Astrocyte (in vitro differentiated cells and primary cell): ENCODE measurements around the gene ZNF316. TPM values are rescaled to one million over a fixed set of nuclear protein-coding genes. Genes with fewer than 3 reads are reported as not detected.

Source experiments
- DNase-seq: peaks from one replicate; pipeline ENCODE4 v3.0.0-alpha.2; 2010; ENCODE audit warnings: low read depth
- FAIRE-seq: peaks from 2 replicates; lab custom pipeline; 2011; peaks lifted over from hg19 to GRCh38; lab: Jason Lieb, UNC
- H2AFZ ChIP-seq: 2 replicates; pipeline ENCODE4 v1.6.0; 2012; ENCODE audit warnings: low read depth, low read length, inconsistent platforms
- H3K27ac ChIP-seq: 2 replicates; pipeline ENCODE4 v1.5.1; 2011; ENCODE audit warnings: low read depth, low read length, inconsistent platforms
- H3K27me3 ChIP-seq: 2 replicates; pipeline ENCODE4 v1.6.0; 2011; ENCODE audit warnings: low read length, inconsistent platforms; ENCODE audit not compliant: insufficient read depth
- H3K36me3 ChIP-seq: 2 replicates; pipeline ENCODE4 v1.5.1; 2011; ENCODE audit warnings: low read length, inconsistent platforms; ENCODE audit not compliant: insufficient read depth
- H3K4me1 ChIP-seq: 2 replicates; pipeline ENCODE4 v1.5.1; 2011; ENCODE audit warnings: low read length, inconsistent platforms; ENCODE audit not compliant: insufficient read depth
- H3K4me2 ChIP-seq: 2 replicates; pipeline ENCODE4 v1.6.0; 2012; ENCODE audit warnings: low read length, inconsistent platforms
- H3K4me3 ChIP-seq: 2 replicates; pipeline ENCODE4 v1.5.1; 2011; ENCODE audit warnings: low read depth, mild to moderate bottlenecking, low read length, inconsistent platforms; ENCODE audit not compliant: insufficient read depth
- H3K79me2 ChIP-seq: 2 replicates; pipeline ENCODE4 v1.6.0; 2012; ENCODE audit warnings: mild to moderate bottlenecking, low read length, inconsistent platforms; ENCODE audit not compliant: insufficient read depth
- H3K9ac ChIP-seq: 2 replicates; pipeline ENCODE4 v1.6.0; 2012; ENCODE audit warnings: mild to moderate bottlenecking, low read length, inconsistent platforms
- H3K9me3 ChIP-seq: 2 replicates; pipeline ENCODE4 v1.5.1; 2012; ENCODE audit warnings: low read depth, mild to moderate bottlenecking, low read length, inconsistent platforms; ENCODE audit not compliant: insufficient read depth
- H4K20me1 ChIP-seq: 2 replicates; pipeline ENCODE4 v1.6.0; 2012; ENCODE audit warnings: low read length, inconsistent platforms; ENCODE audit not compliant: insufficient read depth
- H3K27ac Mint-ChIP-seq: one replicate; pipeline ENCODE4 v1.8.0; 2021; ENCODE audit warnings: mild to moderate bottlenecking, mixed read lengths; ENCODE audit not compliant: unreplicated experiment
- H3K27me3 Mint-ChIP-seq: one replicate; pipeline ENCODE4 v1.8.0; 2021; ENCODE audit warnings: low read depth, mixed read lengths; ENCODE audit not compliant: unreplicated experiment
- H3K36me3 Mint-ChIP-seq: one replicate; pipeline ENCODE4 v1.8.0; 2021; ENCODE audit warnings: low read depth, mixed read lengths; ENCODE audit not compliant: unreplicated experiment
- H3K4me1 Mint-ChIP-seq: one replicate; pipeline ENCODE4 v1.8.0; 2021; ENCODE audit warnings: low read depth, mixed read lengths; ENCODE audit not compliant: unreplicated experiment
- H3K4me3 Mint-ChIP-seq: one replicate; pipeline ENCODE4 v1.8.0; 2021; ENCODE audit warnings: mild to moderate bottlenecking, moderate library complexity, mixed read lengths; ENCODE audit not compliant: unreplicated experiment
- H3K9me3 Mint-ChIP-seq: one replicate; pipeline ENCODE4 v1.8.0; 2021; ENCODE audit warnings: mild to moderate bottlenecking, mixed read lengths; ENCODE audit not compliant: unreplicated experiment
- EZH2 ChIP-seq: IDR thresholded peaks from 2 replicates; pipeline ENCODE4 v1.6.1; 2012; ENCODE audit warnings: mild to moderate bottlenecking, low read length, inconsistent platforms; ENCODE audit not compliant: insufficient read depth
- total RNA-seq: library from RNA; stranded (reverse); gene quantifications from 2 replicates; pipeline ENCODE4 v1.2.1, GENCODE V29; 2021
- TF ChIP-seq, protein P1 (sequence below): IDR thresholded peaks from 2 replicates; pipeline ENCODE4 v1.5.1; 2011; ENCODE audit warnings: low read depth, mild to moderate bottlenecking, inconsistent platforms, low read length, moderate library complexity; ENCODE audit not compliant: insufficient read depth

Gene ZNF316
- total RNA-seq, 1 donor from 2014 or later = 22.8 TPM

DNA sequence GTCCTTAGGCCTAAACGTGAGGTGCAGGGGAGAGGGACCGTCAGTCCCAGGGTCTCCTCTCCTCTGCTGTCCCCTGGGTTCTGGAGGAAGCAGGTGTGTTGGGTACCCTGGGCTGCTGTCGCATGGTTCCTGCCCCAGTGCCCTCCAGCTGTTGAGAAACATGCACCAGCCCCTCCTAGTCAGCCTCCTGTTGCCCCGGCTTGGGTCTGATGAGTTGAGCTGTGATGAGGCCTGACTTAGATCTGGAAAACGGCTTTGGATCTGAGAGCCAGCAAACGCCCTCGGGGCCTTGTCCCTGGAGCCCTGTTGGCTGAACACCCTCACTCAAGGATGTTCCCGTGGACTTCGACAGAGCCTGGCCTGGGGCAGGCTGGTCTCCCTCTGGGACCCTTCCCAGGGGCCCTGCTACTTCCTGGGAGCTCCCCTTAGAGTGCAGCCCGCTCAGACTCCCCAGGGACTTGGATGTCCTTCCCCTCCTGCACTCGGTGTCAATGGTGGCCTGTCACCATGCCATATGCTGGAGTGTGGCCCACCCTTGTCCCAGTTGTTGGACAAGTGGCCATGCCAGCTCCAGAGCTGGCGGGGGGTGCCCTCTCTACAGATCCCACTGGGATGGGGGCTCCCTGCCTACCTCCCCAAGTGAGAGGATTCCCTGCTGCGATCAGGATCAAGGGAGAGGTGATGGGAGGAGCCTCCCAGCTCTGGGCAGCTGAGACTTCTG, 12.3 kb downstream of the ZNF316 start:
- Histone ChIP-seq H3K9me3 (peaks cover 4% of the 10 kb centered on the region), H3K9ac (no peak overlapping the region), H3K4me3 (no peak overlapping the region), H3K4me1 (no peaks in the 10 kb centered on the region), H4K20me1 (peaks cover 49% of the 10 kb centered on the region), H3K36me3 (peaks cover 4% of the 10 kb centered on the region), H3K4me2 (no peak overlapping the region), H2AFZ (no peak overlapping the region), H3K27me3 (no peaks in the 10 kb centered on the region), H3K27ac (no peak overlapping the region), H3K79me2 (peaks cover 27% of the 10 kb centered on the region)
- no peak overlapping the region for H3K27ac Mint-ChIP-seq
- H3K36me3 Mint-ChIP-seq = peaks cover 28% of the 10 kb centered on the region
- H3K9me3 Mint-ChIP-seq = peaks cover 10% of the 10 kb centered on the region
- no peaks in the 10 kb centered on the region for H3K27me3 Mint-ChIP-seq
- H3K4me1 Mint-ChIP-seq = no peaks in the 10 kb centered on the region
- TF ChIP-seq, protein P1, sequence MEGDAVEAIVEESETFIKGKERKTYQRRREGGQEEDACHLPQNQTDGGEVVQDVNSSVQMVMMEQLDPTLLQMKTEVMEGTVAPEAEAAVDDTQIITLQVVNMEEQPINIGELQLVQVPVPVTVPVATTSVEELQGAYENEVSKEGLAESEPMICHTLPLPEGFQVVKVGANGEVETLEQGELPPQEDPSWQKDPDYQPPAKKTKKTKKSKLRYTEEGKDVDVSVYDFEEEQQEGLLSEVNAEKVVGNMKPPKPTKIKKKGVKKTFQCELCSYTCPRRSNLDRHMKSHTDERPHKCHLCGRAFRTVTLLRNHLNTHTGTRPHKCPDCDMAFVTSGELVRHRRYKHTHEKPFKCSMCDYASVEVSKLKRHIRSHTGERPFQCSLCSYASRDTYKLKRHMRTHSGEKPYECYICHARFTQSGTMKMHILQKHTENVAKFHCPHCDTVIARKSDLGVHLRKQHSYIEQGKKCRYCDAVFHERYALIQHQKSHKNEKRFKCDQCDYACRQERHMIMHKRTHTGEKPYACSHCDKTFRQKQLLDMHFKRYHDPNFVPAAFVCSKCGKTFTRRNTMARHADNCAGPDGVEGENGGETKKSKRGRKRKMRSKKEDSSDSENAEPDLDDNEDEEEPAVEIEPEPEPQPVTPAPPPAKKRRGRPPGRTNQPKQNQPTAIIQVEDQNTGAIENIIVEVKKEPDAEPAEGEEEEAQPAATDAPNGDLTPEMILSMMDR = no peak
- TF ChIP-seq EZH2 = no peak
- FAIRE-seq = no peak
- no peak for DNase-seq
- H3K4me3 Mint-ChIP-seq = no peak overlapping the region

- peaks cover 33% of the 10 kb centered on the region for H3K36me3 Mint-ChIP-seq
- H3K9me3 Mint-ChIP-seq = peaks cover 14% of the 10 kb centered on the region
- Histone ChIP-seq H3K9me3 (peaks cover 4% of the 10 kb centered on the region), H3K27ac (no peak overlapping the region), H3K4me1 (no peaks in the 10 kb centered on the region), H2AFZ (no peak overlapping the region), H3K27me3 (no peaks in the 10 kb centered on the region), H3K4me3 (no peak overlapping the region), H3K9ac (no peak overlapping the region), H3K36me3 (no peaks in the 10 kb centered on the region), H3K79me2 (peaks cover 27% of the 10 kb centered on the region), H3K4me2 (no peak overlapping the region), H4K20me1 (peaks cover 49% of the 10 kb centered on the region)
- FAIRE-seq (no peak), DNase-seq (no peak)
- H3K4me3 Mint-ChIP-seq = no peak overlapping the region
- TF ChIP-seq, protein P1 = no peak
- no peak for TF ChIP-seq EZH2
- H3K27ac Mint-ChIP-seq = no peak overlapping the region
- H3K4me1 Mint-ChIP-seq = no peaks in the 10 kb centered on the region
- H3K27me3 Mint-ChIP-seq = no peaks in the 10 kb centered on the region
Measured at GRCh38 chr7:6650086-6650485, 13.0 kb downstream of the ZNF316 start.

DNA sequence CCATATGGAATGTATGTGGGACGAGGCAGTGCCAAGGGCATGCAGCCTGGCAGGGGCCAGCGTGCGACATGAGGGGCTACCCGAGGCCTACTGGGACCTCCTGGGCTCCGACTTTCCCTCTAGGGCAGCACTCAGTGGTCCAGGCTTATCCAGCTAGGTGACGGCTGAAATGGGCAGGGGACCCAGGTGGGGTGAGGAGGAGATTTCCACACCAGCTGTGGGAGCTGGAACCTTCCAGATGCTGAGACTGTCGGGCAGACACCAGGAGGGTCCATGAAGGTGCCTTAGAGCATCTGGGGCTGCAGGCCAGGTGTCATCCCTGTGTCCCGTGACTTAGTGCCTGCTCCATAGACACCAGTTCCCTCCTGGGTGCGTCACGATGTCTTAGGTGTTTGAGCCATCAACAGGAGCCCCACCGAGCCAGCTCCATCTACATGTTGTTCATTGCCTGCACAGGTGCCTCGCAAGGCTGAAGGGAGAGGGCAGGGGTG, 13.4 kb downstream of the ZNF316 start:
- H4K20me1 ChIP-seq = peaks cover 49% of the 10 kb centered on the region
- FAIRE-seq (no peak), DNase-seq (no peak)
- H3K4me2 ChIP-seq = no peak overlapping the region
- H3K4me1 Mint-ChIP-seq = no peaks in the 10 kb centered on the region
- peaks cover 38% of the 10 kb centered on the region for H3K36me3 Mint-ChIP-seq
- H3K9ac ChIP-seq = no peak overlapping the region
- peaks cover 27% of the 10 kb centered on the region for H3K79me2 ChIP-seq
- no peak for TF ChIP-seq EZH2
- TF ChIP-seq, protein P1 = no peak
- peaks cover 14% of the 10 kb centered on the region for H3K9me3 Mint-ChIP-seq
- no peaks in the 10 kb centered on the region for H3K4me1 ChIP-seq
- no peak overlapping the region for H3K4me3 Mint-ChIP-seq
- H2AFZ ChIP-seq = no peak overlapping the region
- no peaks in the 10 kb centered on the region for H3K27me3 Mint-ChIP-seq
- H3K27ac ChIP-seq = no peak overlapping the region
- no peak overlapping the region for H3K27ac Mint-ChIP-seq
- no peaks in the 10 kb centered on the region for H3K27me3 ChIP-seq
- no peak overlapping the region for H3K4me3 ChIP-seq
- H3K9me3 ChIP-seq = peaks cover 4% of the 10 kb centered on the region
- H3K36me3 ChIP-seq = no peaks in the 10 kb centered on the region
